ENCODE data around the gene MROH7.

DNA sequence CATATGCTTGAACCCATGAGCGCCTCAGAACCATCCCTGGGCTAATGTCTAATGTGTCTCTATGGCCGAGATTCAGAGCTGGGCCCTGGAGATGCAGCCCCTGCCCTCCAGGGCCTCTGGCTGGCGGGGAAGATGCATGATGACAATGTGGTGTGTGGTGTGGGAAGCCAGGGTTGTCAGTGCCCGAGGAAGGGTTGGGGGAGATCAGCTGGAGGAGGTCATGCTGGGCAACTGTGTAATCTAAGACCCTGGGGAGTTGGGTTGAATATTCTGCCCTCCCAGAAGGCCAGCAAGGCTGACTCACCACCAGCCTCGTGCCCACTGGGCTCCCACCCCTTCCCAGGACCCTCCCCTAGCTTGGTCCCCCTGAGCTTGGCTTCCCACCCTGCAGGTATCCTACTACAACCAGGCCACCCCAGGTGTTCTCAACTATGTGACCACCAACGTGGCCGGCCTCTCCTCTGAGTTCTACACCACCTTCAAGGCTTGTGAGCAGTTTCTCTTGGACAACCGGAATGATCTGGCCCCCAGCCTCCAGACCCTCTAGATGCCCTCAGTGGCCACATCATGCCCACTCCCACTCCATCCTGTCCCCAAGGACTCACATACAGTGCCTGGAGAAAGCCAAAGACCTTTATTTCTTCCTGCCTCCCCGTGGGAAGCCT is 32.9 kb upstream of the MROH7 start:
- TF ChIP-seq POLR2A (IDR thresholded peaks at IDR 0.05) (no peak), CTCF (IDR thresholded peaks at IDR 0.05) (no peak)

Measured in lower leg skin (tissue), 3 donors.